Psoas muscle (tissue), 8 donors: Measurements from ENCODE around the gene KNSTRN. TPM values are rescaled to one million over a fixed set of nuclear protein-coding genes. Genes with fewer than 3 reads are reported as not detected.

Experiments used
- ATAC-seq, 4 donors: fragments of 200-7000 bp; cut with Tn5 transposase; one replicate each; pipeline ENCODE4 v1.9.1; 2020; ENCODE audit warnings: moderate library complexity in 3 of 4, mild to moderate bottlenecking in 2 of 4
- DNase-seq, 2 donors: peaks; one replicate each; pipeline ENCODE4 v3.0.0-alpha.2; 2020
- H3K27ac ChIP-seq: fragments of 200-600 bp; one replicate; pipeline ENCODE4 v1.8.0; 2022
- H3K27me3 ChIP-seq, 3 donors: fragments of 200-600 bp in 1 of 3; one replicate each; pipeline versions ENCODE4 v1.6.1 to v1.8.0; 2013 to 2022; ENCODE audit warnings: low read length in 2 of 3, mild to moderate bottlenecking in 2 of 3, moderate library complexity in 1 of 3; ENCODE audit not compliant: insufficient read depth in 3 of 3
- H3K36me3 ChIP-seq, 2 donors: fragments of 200-600 bp in 1 of 2; one replicate each; pipeline versions ENCODE4 v1.6.1 to v1.8.0; 2013 to 2022; ENCODE audit warnings: low read depth in 1 of 2, mild to moderate bottlenecking in 1 of 2, moderate library complexity in 1 of 2; ENCODE audit not compliant: insufficient read depth in 1 of 2
- H3K4me1 ChIP-seq: fragments of 200-600 bp; one replicate; pipeline ENCODE4 v1.8.0; 2022
- H3K4me3 ChIP-seq: fragments of 200-600 bp; one replicate; pipeline ENCODE4 v1.8.0; 2022; ENCODE audit warnings: mild to moderate bottlenecking
- H3K9me3 ChIP-seq: fragments of 200-600 bp; one replicate; pipeline ENCODE4 v1.8.0; 2022
- WGBS, 3 donors: extraction: QIAGEN DNeasy Blood & Tissue Kit; methylation state at CpG; one replicate each; pipeline versions ENCODE4 v1.1.6 to v1.1.7; 2013; 5-methylcytosine and 5-hydroxymethylcytosine counted together
- intact Hi-C, 2 donors: fragments of 100-400 bp; cut with DNase I; formaldehyde crosslinking; loops; one replicate each; pipeline versions ENCODE4 v1.11.0 to v1.14.2; 2022
- polyA plus RNA-seq, 3 donors: library from polyadenylated mRNA; stranded (reverse); fragments of 200-250 nt; gene quantifications; one replicate each; pipeline ENCODE4 v1.2.3, GENCODE V29; 2013
- total RNA-seq, 4 donors: library from RNA; stranded (reverse); fragmentation: NEBNext Ultra II Directional in 2 of 4; extraction: Animal tissue kit (Norgen Biotek cat#: 25700) in 2 of 4; gene quantifications; one replicate each; pipeline versions ENCODE4 v1.2.1 to v1.2.4, GENCODE V29; 2021 to 2023
- TF ChIP-seq, protein P1 (sequence below): fragments of 200-600 bp; IDR thresholded peaks from one replicate; pipeline ENCODE4 v1.8.0; 2022; ENCODE audit warnings: antibody characterized with exemption
- donor health status: healthy with polysubstance abuse.
- donor health status: DM: no; HTN: no; CAD: no; lungs with moderate emphysema.
- donor health status: Bipolar disorder and iron deficiency.
- donor health status: healthy.
- donor health status: DM: yes; HTN: yes; CAD: no.
- donor health status: DM: no; HTN: no; CAD: no.
- donor health status: DM: no; HTN: no; CAD: no.
- donor health status: DM: yes; HTN: yes; CAD: no.

KNSTRN gene
- total and polyA plus RNA-seq, 7 donors: 7.7 to 21.5 (median 14.5) TPM

DNA sequence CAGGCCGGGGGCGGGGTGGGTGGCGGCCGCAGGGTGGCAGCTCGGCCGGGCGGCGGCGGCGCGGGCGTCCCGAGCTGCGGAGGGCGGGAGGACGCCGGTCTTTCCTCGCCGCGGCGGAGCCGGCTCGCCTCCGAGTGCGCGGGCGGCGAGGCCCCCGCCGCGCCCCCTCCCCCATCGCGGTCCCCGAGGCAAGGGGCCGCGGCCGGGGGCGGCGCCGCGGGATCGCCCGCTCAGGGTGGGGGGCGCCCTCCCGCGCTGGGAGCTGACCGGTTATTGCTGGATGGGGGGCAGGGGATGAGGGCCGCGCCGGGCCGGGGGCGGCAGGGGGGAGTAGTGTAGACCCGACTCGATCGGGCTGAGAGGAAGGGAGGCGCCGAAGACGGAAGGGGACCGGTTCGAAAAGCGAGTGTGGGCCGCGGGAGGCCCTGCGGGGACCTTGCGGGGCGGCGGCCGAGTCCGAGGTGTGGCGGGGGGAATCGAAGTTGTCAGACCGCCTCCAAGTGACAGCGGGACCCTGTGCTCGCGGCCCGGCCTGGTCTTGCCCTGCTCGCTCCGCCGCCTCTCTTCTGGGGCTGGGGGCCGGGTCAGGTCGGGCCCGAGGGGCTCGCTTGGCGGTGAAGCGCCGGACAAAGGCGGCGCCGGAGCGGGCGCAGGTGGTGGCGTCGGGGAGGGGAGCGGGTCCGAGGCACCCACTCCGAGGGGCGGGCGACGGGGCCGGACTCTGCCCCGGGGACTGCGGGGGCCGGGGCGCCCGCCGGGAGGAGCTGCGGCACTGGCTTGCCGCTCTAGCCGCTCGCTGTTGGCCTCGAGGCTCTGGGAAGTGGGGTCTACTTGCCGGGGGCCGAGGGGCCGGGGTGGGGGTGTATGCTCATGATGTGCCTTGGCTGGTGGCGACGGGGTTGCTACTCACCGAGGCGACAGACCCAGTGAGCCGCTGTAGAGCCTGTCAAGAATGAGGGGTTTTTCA, 59.3 kb downstream of the KNSTRN start:
- 2 to 4% (median 3%) methylated on average over 52 to 119 of the region's 119 CpGs for WGBS, 3 donors
- Histone ChIP-seq H3K27me3 (peaks cover 0 to 17% (median 5%) of the 10 kb centered on the region in 3 donors), H3K9me3 (no peaks in the 10 kb centered on the region), H3K27ac (peak overlapping the region; percentile 76), H3K36me3 (no peaks in the 10 kb centered on the region), H3K4me3 (peak overlapping the region; percentile 89), H3K4me1 (peaks cover 21% of the 10 kb centered on the region)
- DNase-seq (peak in 1 of 2 donors; percentile 60), ATAC-seq (peak in 1 of 4 donors; percentile 10)
- intact Hi-C loops: loop anchor here (2.0 to 5.0 kb wide), 2 partner anchors 65 kb away; no protein-coding TSS in a partner anchor
- TF ChIP-seq, protein P1, sequence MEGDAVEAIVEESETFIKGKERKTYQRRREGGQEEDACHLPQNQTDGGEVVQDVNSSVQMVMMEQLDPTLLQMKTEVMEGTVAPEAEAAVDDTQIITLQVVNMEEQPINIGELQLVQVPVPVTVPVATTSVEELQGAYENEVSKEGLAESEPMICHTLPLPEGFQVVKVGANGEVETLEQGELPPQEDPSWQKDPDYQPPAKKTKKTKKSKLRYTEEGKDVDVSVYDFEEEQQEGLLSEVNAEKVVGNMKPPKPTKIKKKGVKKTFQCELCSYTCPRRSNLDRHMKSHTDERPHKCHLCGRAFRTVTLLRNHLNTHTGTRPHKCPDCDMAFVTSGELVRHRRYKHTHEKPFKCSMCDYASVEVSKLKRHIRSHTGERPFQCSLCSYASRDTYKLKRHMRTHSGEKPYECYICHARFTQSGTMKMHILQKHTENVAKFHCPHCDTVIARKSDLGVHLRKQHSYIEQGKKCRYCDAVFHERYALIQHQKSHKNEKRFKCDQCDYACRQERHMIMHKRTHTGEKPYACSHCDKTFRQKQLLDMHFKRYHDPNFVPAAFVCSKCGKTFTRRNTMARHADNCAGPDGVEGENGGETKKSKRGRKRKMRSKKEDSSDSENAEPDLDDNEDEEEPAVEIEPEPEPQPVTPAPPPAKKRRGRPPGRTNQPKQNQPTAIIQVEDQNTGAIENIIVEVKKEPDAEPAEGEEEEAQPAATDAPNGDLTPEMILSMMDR: peak; percentile 13

DNA sequence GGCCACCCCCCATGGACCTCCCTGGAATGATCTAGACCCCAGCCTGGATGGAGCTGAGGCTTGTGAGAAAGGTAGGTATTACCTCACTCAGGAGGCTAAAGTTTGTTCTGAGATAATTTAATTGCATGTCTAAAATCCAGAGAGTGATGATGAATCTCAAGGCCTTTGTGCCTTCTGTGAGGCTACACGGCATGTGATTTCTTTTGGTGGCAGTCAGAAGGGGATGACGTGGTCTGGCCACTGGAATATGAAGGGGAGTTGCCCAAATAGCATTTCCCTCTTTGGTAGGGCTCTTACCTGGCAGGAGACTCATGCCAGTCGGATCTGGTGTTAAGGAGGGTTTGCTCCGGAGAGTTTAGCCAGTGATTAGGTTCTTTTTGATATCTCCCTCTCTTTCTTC, 60.7 kb downstream of the KNSTRN start:
- peak overlapping the region; percentile 89 for H3K4me3 ChIP-seq
- no peaks in the 10 kb centered on the region for H3K36me3 ChIP-seq
- 81 to 94% (median 86%) methylated on average over 4 of the region's 4 CpGs for WGBS, 3 donors
- no peak for ATAC-seq
- no peak overlapping the region for H3K27ac ChIP-seq
- H3K4me1 ChIP-seq: peaks cover 19% of the 10 kb centered on the region
- intact Hi-C loops: loop anchor here (2.0 to 5.0 kb wide), 2 partner anchors 64 kb away; no protein-coding TSS in a partner anchor
- peaks cover 0 to 4% (median 0%) of the 10 kb centered on the region in 3 donors for H3K27me3 ChIP-seq
- H3K9me3 ChIP-seq: no peaks in the 10 kb centered on the region
- DNase-seq: no peak
- TF ChIP-seq, protein P1: no peak

GRCh38 chr15:40443846-40444245, 61.3 kb downstream of the KNSTRN start:
- Histone ChIP-seq H3K4me3 (no peak overlapping the region), H3K27me3 (no peaks in the 10 kb centered on the region), H3K36me3 (no peaks in the 10 kb centered on the region), H3K27ac (no peak overlapping the region), H3K4me1 (peaks cover 19% of the 10 kb centered on the region), H3K9me3 (no peaks in the 10 kb centered on the region)
- TF ChIP-seq, protein P1: no peak
- 79 to 81% (median 81%) methylated on average over 3 of the region's 3 CpGs for WGBS, 3 donors
- ATAC-seq (no peak), DNase-seq (no peak)
- intact Hi-C loops: loop anchor here (2.0 to 5.0 kb wide), 2 partner anchors 63 kb away; no protein-coding TSS in a partner anchor

Other genes starting within 250 kb of the KNSTRN start
- 1 to 10 TPM in 1 of 4 donors, under 1 TPM in 1, not detected in 2; 0.71 to 1.0 TPM for gene BUB1B, start 221.7 kb upstream of the KNSTRN start, total RNA-seq
- gene BUB1B, start 221.7 kb upstream of the KNSTRN start, polyA plus RNA-seq: under 1 TPM in 2 of 3 donors, not detected in 1; 0.10 to 0.42 TPM
- gene PAK6, start 143.7 kb upstream of the KNSTRN start, total RNA-seq: 1 to 10 TPM in 2 of 4 donors, under 1 TPM in 2; 0.44 to 3.0 (median 1.2) TPM
- 1 to 10 TPM in 1 of 3 donors, under 1 TPM in 2; 0.03 to 1.1 (median 0.47) TPM for gene PAK6, start 143.7 kb upstream of the KNSTRN start, polyA plus RNA-seq
- not detected for gene ANKRD63, start 99.7 kb upstream of the KNSTRN start, total RNA-seq
- not detected for gene ANKRD63, start 99.7 kb upstream of the KNSTRN start, polyA plus RNA-seq
- 1 to 10 TPM; 1.7 to 4.6 (median 3.5) TPM for gene PLCB2, start 74.8 kb upstream of the KNSTRN start, total RNA-seq
- 1 to 10 TPM in 2 of 3 donors, under 1 TPM in 1; 0.73 to 2.0 (median 1.6) TPM for gene PLCB2, start 74.8 kb upstream of the KNSTRN start, polyA plus RNA-seq
- 10 to 100 TPM; 22.3 to 32.4 (median 28.9) TPM for gene INAFM2, start 59.0 kb upstream of the KNSTRN start, total RNA-seq
- gene INAFM2, start 59.0 kb upstream of the KNSTRN start, polyA plus RNA-seq: 10 to 100 TPM in 1 of 3 donors, 1 to 10 TPM in 2; 5.8 to 14.5 (median 7.9) TPM
- gene CCDC9B, start 41.8 kb upstream of the KNSTRN start, total RNA-seq: 100 to 1,000 TPM in 3 of 4 donors, 10 to 100 TPM in 1; 87.0 to 161 (median 129) TPM
- 10 to 100 TPM; 14.5 to 50.5 (median 23.2) TPM for gene CCDC9B, start 41.8 kb upstream of the KNSTRN start, polyA plus RNA-seq
- not detected for gene PHGR1, start 31.7 kb upstream of the KNSTRN start, total RNA-seq
- 1 to 10 TPM in 2 of 3 donors, under 1 TPM in 1; 0.49 to 4.8 (median 1.4) TPM for gene PHGR1, start 31.7 kb upstream of the KNSTRN start, polyA plus RNA-seq
- 1 to 10 TPM in 1 of 4 donors, under 1 TPM in 3; 0.05 to 2.4 (median 0.72) TPM for gene DISP2, start 24.5 kb upstream of the KNSTRN start, total RNA-seq
- gene DISP2, start 24.5 kb upstream of the KNSTRN start, polyA plus RNA-seq: under 1 TPM; 0.42 to 0.79 (median 0.52) TPM
- 100 to 1,000 TPM in 1 of 4 donors, 10 to 100 TPM in 3; 46.5 to 102 (median 61.4) TPM for gene IVD, start 23.1 kb downstream of the KNSTRN start, total RNA-seq
- gene IVD, start 23.1 kb downstream of the KNSTRN start, polyA plus RNA-seq: 10 to 100 TPM; 27.1 to 35.6 (median 32.6) TPM
- gene BAHD1, start 58.2 kb downstream of the KNSTRN start, total RNA-seq: 10 to 100 TPM; 12.5 to 15.6 (median 13.4) TPM
- gene BAHD1, start 58.2 kb downstream of the KNSTRN start, polyA plus RNA-seq: 10 to 100 TPM in 2 of 3 donors, 1 to 10 TPM in 1; 9.9 to 14.6 (median 12.3) TPM
- gene CHST14, start 88.3 kb downstream of the KNSTRN start, total RNA-seq: 1 to 10 TPM; 3.8 to 5.3 (median 4.2) TPM
- 1 to 10 TPM; 2.5 to 4.5 (median 2.8) TPM for gene CHST14, start 88.3 kb downstream of the KNSTRN start, polyA plus RNA-seq
- gene CCDC32, start 182.3 kb downstream of the KNSTRN start, total RNA-seq: 10 to 100 TPM in 3 of 4 donors, 1 to 10 TPM in 1; 9.3 to 23.6 (median 19.8) TPM
- 10 to 100 TPM; 24.8 to 54.9 (median 38.5) TPM for gene CCDC32, start 182.3 kb downstream of the KNSTRN start, polyA plus RNA-seq
- gene RPUSD2, start 186.6 kb downstream of the KNSTRN start, total RNA-seq: 10 to 100 TPM in 3 of 4 donors, 1 to 10 TPM in 1; 8.7 to 12.5 (median 11.0) TPM
- gene RPUSD2, start 186.6 kb downstream of the KNSTRN start, polyA plus RNA-seq: 10 to 100 TPM in 2 of 3 donors, 1 to 10 TPM in 1; 9.4 to 10.9 (median 10.3) TPM
- under 1 TPM in 3 of 4 donors, not detected in 1; 0.04 to 0.50 (median 0.49) TPM for gene KNL1, start 211.5 kb downstream of the KNSTRN start, total RNA-seq
- under 1 TPM in 2 of 3 donors, not detected in 1; 0.03 to 0.18 TPM for gene KNL1, start 211.5 kb downstream of the KNSTRN start, polyA plus RNA-seq